ENCODE data around the gene BIRC2. TPM values are rescaled to one million over a fixed set of nuclear protein-coding genes. Genes with fewer than 3 reads are reported as not detected.

BIRC2 gene
- polyA plus RNA-seq, 2 of the 4 experiments (the other 2 are of a cell fraction) = 24.2 to 60.4 TPM

- TF ChIP-seq ESRRA (IDR thresholded peaks at IDR 0.05; ENCODE audit: borderline replicate concordance, low read length) (no peak), SREBF2 (IDR thresholded peaks at IDR 0.05) (no peak), ZSCAN20 (CRISPR knock-in tag; IDR thresholded peaks at IDR 0.05) (no peak), RAD21 (conservative IDR thresholded peaks at IDR 0.05 in 1 of 2, IDR thresholded peaks at IDR 0.05 in 1 of 2) (no peak), MAFK (IDR thresholded peaks at IDR 0.05; ENCODE audit: partially characterized antibody) (no peak), RCOR1 (IDR thresholded peaks at IDR 0.05; ENCODE audit: low read depth, low read length) (no peak), TFCP2L1 (CRISPR knock-in tag; IDR thresholded peaks at IDR 0.05) (no peak), ZFP36 (IDR thresholded peaks at IDR 0.05; ENCODE audit: borderline replicate concordance, partially characterized antibody) (no peak), FOSB (CRISPR knock-in tag; IDR thresholded peaks at IDR 0.05) (no peak), GATA3 (IDR thresholded peaks at IDR 0.05; ENCODE audit: borderline replicate concordance) (no peak), HOXB5 (CRISPR knock-in tag; IDR thresholded peaks at IDR 0.05) (no peak), MAZ (IDR thresholded peaks at IDR 0.05; ENCODE audit: borderline replicate concordance, low read depth, low read length) (no peak), JUNB (IDR thresholded peaks at IDR 0.05) (no peak), ELK1 (IDR thresholded peaks at IDR 0.05; ENCODE audit: low read depth, low read length) (no peak), EHMT2 (IDR thresholded peaks at IDR 0.05; ENCODE audit: low read depth) (no peak), JUN (IDR thresholded peaks at IDR 0.05) (no peak), NPAS2 (CRISPR knock-in tag; IDR thresholded peaks at IDR 0.05; ENCODE audit: borderline replicate concordance) (no peak)
- TF ChIP-seq, protein P1, sequence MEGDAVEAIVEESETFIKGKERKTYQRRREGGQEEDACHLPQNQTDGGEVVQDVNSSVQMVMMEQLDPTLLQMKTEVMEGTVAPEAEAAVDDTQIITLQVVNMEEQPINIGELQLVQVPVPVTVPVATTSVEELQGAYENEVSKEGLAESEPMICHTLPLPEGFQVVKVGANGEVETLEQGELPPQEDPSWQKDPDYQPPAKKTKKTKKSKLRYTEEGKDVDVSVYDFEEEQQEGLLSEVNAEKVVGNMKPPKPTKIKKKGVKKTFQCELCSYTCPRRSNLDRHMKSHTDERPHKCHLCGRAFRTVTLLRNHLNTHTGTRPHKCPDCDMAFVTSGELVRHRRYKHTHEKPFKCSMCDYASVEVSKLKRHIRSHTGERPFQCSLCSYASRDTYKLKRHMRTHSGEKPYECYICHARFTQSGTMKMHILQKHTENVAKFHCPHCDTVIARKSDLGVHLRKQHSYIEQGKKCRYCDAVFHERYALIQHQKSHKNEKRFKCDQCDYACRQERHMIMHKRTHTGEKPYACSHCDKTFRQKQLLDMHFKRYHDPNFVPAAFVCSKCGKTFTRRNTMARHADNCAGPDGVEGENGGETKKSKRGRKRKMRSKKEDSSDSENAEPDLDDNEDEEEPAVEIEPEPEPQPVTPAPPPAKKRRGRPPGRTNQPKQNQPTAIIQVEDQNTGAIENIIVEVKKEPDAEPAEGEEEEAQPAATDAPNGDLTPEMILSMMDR (IDR thresholded peaks at IDR 0.05) = no peak
- TF ChIP-seq, protein P2, sequence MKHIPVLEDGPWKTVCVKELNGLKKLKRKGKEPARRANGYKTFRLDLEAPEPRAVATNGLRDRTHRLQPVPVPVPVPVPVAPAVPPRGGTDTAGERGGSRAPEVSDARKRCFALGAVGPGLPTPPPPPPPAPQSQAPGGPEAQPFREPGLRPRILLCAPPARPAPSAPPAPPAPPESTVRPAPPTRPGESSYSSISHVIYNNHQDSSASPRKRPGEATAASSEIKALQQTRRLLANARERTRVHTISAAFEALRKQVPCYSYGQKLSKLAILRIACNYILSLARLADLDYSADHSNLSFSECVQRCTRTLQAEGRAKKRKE (CRISPR knock-in tag; IDR thresholded peaks at IDR 0.05; ENCODE audit: low read depth) = no peak
- POLR2A ChIA-PET = no interaction called here
- no peak overlapping the region for H3K4me3 ChIP-seq
- no peak for FAIRE-seq
- peak overlapping the region; percentile 80 to 91 for H3K27ac ChIP-seq
- ATAC-seq = no peak
- H3K4me1 ChIP-seq = peaks cover 73% of the 10 kb centered on the region; the same call in 2 of the 3 replicates
- H3K9me3 ChIP-seq = no peaks in the 10 kb centered on the region
- no peak for DNase-seq (ENCODE audit: low read depth in 1 of 2, low spot score in 1 of 2)
- CTCF ChIA-PET = interaction anchor here (1.3 to 2.6 kb wide), 3 partner anchors 9 to 33 kb away, joined by 3 to 9 read pairs (median 3); no protein-coding TSS in a partner anchor
- peak overlapping the region; percentile 96 for H3K4me2 ChIP-seq
Observed at GRCh38 chr11:102320679-102321078, 26.3 kb upstream of the BIRC2 start.

DNA sequence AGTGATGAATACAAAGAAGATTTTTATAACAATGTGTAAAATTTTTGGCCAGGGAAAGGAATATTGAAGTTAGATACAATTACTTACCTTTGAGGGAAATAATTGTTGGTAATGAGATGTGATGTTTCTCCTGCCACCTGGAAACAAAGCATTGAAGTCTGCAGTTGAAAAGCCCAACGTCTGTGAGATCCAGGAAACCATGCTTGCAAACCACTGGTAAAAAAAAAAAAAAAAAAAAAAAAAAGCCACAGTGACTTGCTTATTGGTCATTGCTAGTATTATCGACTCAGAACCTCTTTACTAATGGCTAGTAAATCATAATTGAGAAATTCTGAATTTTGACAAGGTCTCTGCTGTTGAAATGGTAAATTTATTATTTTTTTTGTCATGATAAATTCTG, 24.5 kb upstream of the BIRC2 start:
- peak overlapping the region; percentile 80 to 91 for H3K27ac ChIP-seq
- H3K4me2 ChIP-seq = peak overlapping the region; percentile 96
- peak overlapping the region; percentile 26; the same call in 1 of the 3 replicates for H3K4me3 ChIP-seq
- ChIA-PET CTCF (interaction anchor here (1.2 kb wide), 1 partner anchor 19 kb away, joined by 4 read pairs; no protein-coding TSS in a partner anchor), POLR2A (no interaction called here)
- DNase-seq (ENCODE audit: low read depth in 1 of 2, low spot score in 1 of 2) (no peak), FAIRE-seq (no peak), ATAC-seq (no peak)
- H3K9me3 ChIP-seq = no peaks in the 10 kb centered on the region
- H3K4me1 ChIP-seq = peaks cover 65% of the 10 kb centered on the region; the same call in 2 of the 3 replicates
- 1% methylated on average over 2 of the region's 2 CpGs for WGBS (ENCODE audit: missing lambda C conversion rate)
- no peak for TF ChIP-seq HEYL (CRISPR knock-in tag; IDR thresholded peaks at IDR 0.05)
- no peak for TF ChIP-seq PBX3 (IDR thresholded peaks at IDR 0.05)
- TF ChIP-seq HES2 (IDR thresholded peaks at IDR 0.05) = no peak

All from A549 (cell line).